ENCODE measurements around the gene ATP6V1C2. TPM values are rescaled to one million over a fixed set of nuclear protein-coding genes. Genes with fewer than 3 reads are reported as not detected.

The ATP6V1C2 gene
- total RNA-seq, 2 experiments from 2014 or later, result not detected

DNA sequence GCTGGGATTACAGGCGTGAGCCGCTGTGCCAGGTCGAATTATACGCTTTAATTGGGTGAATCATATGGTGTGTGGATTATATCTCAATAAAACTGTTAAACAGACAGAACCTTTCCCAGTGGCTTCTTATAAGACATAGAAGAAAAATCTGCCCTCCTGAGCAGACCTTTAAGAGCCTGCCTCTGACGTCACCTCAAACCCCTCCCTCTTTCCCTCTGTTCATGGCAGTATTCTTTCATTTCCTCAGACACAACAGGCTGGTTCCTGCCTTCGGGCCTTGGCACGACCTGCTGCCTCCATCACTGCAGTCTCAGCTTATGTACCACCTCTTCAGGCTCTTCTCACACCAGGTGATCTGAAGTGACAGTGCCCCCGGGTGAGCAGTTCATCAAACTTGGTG is 105.2 kb downstream of the ATP6V1C2 start:
- H3K27ac Mint-ChIP-seq, result no peak overlapping the region
- CTCF ChIA-PET, result no interaction called here
- no peaks in the 10 kb centered on the region for H3K36me3 Mint-ChIP-seq
- no peaks in the 10 kb centered on the region for H3K4me1 Mint-ChIP-seq (ENCODE audit: low read depth)
- intact Hi-C loops (cut with micrococcal nuclease), result no loop called here
- H3K27me3 Mint-ChIP-seq, result peaks cover 12% of the 10 kb centered on the region
- DNase-seq, result no peak
- POLR2A ChIA-PET, result no interaction called here
- H3K4me3 Mint-ChIP-seq, result no peak overlapping the region
- no peaks in the 10 kb centered on the region for H3K9me3 Mint-ChIP-seq

DNA sequence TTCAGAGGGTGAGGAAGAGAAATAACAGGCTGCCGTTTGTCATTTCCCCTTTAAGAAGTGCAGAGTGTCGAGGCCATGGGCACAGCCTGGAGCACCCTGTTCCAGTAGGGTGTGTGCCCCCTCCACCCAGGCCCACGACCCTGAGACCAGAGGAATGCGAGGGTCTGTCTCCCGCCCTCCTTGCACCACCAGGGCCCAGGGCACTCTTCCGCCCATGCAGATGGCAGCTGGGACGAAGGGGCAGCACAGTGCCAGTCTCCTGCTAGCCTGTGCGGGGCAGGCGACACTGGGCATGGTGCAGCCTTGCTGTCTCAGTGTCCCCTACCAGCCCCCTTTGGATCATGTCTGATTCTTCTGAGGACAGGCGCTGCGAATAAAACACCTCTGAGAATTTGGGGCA is 106.9 kb downstream of the ATP6V1C2 start:
- no peaks in the 10 kb centered on the region for H3K9me3 Mint-ChIP-seq
- H3K4me1 Mint-ChIP-seq (ENCODE audit: low read depth), result peaks cover 3% of the 10 kb centered on the region
- CTCF ChIA-PET, result interaction anchor here (8.1 kb wide), 1 partner anchor 296 kb away, joined by 173 read pairs; no protein-coding TSS in a partner anchor
- POLR2A ChIA-PET, result no interaction called here
- H3K36me3 Mint-ChIP-seq, result no peaks in the 10 kb centered on the region
- intact Hi-C loops (cut with micrococcal nuclease), result no loop called here
- peaks cover 16% of the 10 kb centered on the region for H3K27me3 Mint-ChIP-seq
- H3K27ac Mint-ChIP-seq, result no peak overlapping the region
- H3K4me3 Mint-ChIP-seq, result no peak overlapping the region
- no peak for DNase-seq

DNA sequence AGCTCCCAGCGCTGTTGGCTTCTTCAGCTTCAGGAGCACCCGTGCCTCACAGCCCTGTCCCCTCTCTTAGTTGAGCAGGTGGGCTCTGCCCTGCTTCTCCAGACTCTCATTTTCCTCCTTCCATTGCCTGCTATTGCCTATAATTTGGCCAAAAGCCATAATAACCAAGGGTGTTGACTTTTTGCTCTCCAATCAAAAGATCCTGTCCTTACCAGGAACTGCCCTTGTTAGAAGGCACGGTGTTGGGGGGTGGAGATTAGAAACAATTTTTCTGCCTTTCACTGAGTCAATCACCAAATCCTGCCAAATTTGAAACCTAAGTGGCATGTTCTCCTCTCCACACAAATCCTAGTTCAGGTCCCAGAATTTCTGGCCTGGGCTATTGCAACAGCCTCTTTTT is 107.9 kb downstream of the ATP6V1C2 start:
- no peaks in the 10 kb centered on the region for H3K36me3 Mint-ChIP-seq
- H3K9me3 Mint-ChIP-seq, result no peaks in the 10 kb centered on the region
- ChIA-PET CTCF (interaction anchor here (1.4 to 8.1 kb wide), 2 partner anchors 9 to 295 kb away, joined by 4 to 173 read pairs; no protein-coding TSS in a partner anchor), POLR2A (no interaction called here)
- H3K4me3 Mint-ChIP-seq, result no peak overlapping the region
- no peak overlapping the region for H3K27ac Mint-ChIP-seq
- H3K27me3 Mint-ChIP-seq, result peaks cover 15% of the 10 kb centered on the region
- intact Hi-C loops (cut with micrococcal nuclease), result no loop called here
- peaks cover 3% of the 10 kb centered on the region for H3K4me1 Mint-ChIP-seq (ENCODE audit: low read depth)
- DNase-seq, result no peak

DNA sequence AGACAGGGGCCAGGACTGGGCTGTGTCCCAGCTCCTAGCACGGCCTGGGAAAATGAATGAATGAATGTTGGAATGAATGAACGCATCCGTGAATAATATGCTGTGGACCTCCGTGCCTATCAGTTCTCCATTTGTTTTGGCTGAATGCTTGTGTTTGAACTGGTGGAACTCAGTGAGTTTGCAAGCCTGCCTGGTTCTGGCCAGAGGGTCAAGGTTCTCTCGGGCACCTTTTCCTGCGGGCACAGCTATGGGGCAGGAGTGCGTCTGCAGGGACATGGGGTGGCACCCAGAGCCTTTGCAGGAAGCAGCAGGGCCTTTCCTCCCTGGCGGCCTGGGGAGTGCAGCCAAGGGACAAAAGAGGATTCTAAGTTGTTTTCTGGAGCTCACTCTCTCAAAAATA is 108.8 kb downstream of the ATP6V1C2 start:
- H3K4me1 Mint-ChIP-seq (ENCODE audit: low read depth), result peaks cover 3% of the 10 kb centered on the region
- no peak for DNase-seq
- H3K27me3 Mint-ChIP-seq, result peaks cover 15% of the 10 kb centered on the region
- H3K9me3 Mint-ChIP-seq, result no peaks in the 10 kb centered on the region
- intact Hi-C loops (cut with micrococcal nuclease), result loop anchor here (10.0 kb wide), 2 partner anchors 635 to 855 kb away; partner anchors contain the start of gene E2F6
- H3K36me3 Mint-ChIP-seq, result no peaks in the 10 kb centered on the region
- no peak overlapping the region for H3K4me3 Mint-ChIP-seq
- no peak overlapping the region for H3K27ac Mint-ChIP-seq
- ChIA-PET POLR2A (no interaction called here), CTCF (interaction anchor here (1.0 to 8.1 kb wide), 7 partner anchors 9 to 755 kb away, joined by 3 to 173 read pairs (median 7); no protein-coding TSS in a partner anchor)

- ChIA-PET CTCF (interaction anchor here (0.6 to 8.1 kb wide), 10 partner anchors 8 to 754 kb away, joined by 3 to 173 read pairs (median 8); no protein-coding TSS in a partner anchor), POLR2A (no interaction called here)
- intact Hi-C loops (cut with micrococcal nuclease), result loop anchor here (10.0 kb wide), 2 partner anchors 634 to 854 kb away; partner anchors contain the start of gene E2F6
These were observed 109.4 kb downstream of the ATP6V1C2 start for GRCh38 chr2:10830641-10831399.

DNA sequence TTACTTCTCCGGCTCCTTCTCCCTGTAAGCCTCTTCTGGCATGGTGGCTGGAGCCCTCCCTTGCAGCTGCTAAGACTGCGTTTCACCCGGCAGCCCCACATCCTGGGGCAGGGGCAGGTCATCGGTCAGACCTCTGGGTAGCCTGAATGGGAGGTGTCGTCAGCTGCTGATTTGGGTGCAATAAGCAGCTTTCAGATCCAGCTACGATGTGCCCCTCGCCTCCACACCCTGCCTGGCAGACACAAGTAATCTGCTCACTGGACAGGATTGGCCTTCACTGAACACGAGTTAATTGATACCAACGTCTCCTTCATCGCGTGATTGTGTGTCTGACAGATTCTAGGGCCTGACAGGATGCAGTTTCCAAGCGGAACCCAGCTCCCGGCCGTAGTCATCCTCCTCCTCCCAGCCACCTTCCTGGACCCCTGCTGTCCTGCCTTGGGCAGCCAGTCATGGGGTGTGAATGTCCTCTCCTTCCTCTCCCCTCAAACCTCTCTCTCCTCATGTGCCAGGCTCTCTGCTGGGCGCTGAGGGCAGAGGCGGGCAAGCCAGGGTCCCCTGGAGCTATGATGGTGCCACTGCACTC is 110.1 kb downstream of the ATP6V1C2 start:
- Mint-ChIP-seq H3K4me1 (ENCODE audit: low read depth) (peaks cover 3% of the 10 kb centered on the region), H3K36me3 (no peaks in the 10 kb centered on the region), H3K27ac (no peak overlapping the region), H3K27me3 (peaks cover 15% of the 10 kb centered on the region), H3K4me3 (no peak overlapping the region), H3K9me3 (no peaks in the 10 kb centered on the region)
- ChIA-PET POLR2A (no interaction called here), CTCF (interaction anchor here (0.6 to 8.1 kb wide), 18 partner anchors 9 to 754 kb away, joined by 3 to 173 read pairs (median 8); partner anchors contain the start of genes KCNF1 and PDIA6)
- intact Hi-C loops (cut with micrococcal nuclease), result loop anchor here (10.0 kb wide), 2 partner anchors 633 to 853 kb away; partner anchors contain the start of gene E2F6
- DNase-seq, result no peak

More at GRCh38 chr2:10830641-10831399, 109.4 kb downstream of the ATP6V1C2 start:
- Mint-ChIP-seq H3K27me3 (peaks cover 15% of the 10 kb centered on the region), H3K36me3 (no peaks in the 10 kb centered on the region), H3K9me3 (no peaks in the 10 kb centered on the region), H3K4me3 (no peak overlapping the region), H3K27ac (no peak overlapping the region), H3K4me1 (ENCODE audit: low read depth) (peaks cover 3% of the 10 kb centered on the region)
- no peak for DNase-seq

DNA sequence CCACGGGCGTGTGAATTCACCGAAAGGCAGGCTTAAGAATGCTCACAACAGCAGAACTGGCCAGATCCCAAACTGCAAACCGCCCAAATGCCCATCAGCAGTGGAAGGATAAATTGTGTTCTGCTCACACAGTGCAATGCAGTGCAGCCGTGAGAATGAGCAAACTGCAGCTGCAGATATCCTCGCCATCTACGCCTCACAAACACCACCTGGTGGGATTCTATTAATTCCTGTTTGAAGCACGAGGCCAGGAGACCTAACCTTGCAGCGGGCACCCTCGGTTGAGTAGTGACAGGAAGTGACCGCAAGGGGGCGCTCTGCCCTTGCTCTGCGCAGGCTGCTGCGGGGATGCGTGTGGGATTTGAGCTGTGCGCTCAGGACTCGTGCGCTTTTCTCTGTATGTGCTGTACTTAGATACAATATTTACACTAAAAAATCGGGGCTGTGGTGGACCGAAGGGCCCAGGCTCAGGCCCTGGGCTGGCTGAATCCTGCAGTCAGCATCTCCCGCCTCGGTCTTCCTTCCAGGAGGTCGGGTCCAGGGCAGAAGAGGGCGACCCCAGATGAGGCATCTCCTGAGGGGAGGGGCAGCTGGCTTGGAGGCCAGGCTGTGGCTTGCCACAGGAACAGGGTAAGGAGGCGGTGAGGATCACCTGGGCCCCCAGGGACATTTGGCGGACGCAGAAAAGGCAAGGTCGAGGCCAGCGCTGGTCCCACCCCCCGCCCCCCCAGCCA is 110.9 kb downstream of the ATP6V1C2 start:
- peak; percentile 89 for DNase-seq
- intact Hi-C loops (cut with micrococcal nuclease), result loop anchor here (1.0 to 10.0 kb wide), 5 partner anchors 42 to 852 kb away; partner anchors contain the start of gene E2F6
- no peak overlapping the region for H3K27ac Mint-ChIP-seq
- POLR2A ChIA-PET, result no interaction called here
- no peaks in the 10 kb centered on the region for H3K36me3 Mint-ChIP-seq
- peaks cover 12% of the 10 kb centered on the region for H3K27me3 Mint-ChIP-seq
- peaks cover 3% of the 10 kb centered on the region for H3K4me1 Mint-ChIP-seq (ENCODE audit: low read depth)
- CTCF ChIA-PET, result interaction anchor here (0.5 to 8.1 kb wide), 55 partner anchors 8 to 753 kb away, joined by 3 to 173 read pairs (median 4); partner anchors contain the start of genes KCNF1 and PDIA6
- H3K9me3 Mint-ChIP-seq, result no peaks in the 10 kb centered on the region
- H3K4me3 Mint-ChIP-seq, result no peak overlapping the region

DNA sequence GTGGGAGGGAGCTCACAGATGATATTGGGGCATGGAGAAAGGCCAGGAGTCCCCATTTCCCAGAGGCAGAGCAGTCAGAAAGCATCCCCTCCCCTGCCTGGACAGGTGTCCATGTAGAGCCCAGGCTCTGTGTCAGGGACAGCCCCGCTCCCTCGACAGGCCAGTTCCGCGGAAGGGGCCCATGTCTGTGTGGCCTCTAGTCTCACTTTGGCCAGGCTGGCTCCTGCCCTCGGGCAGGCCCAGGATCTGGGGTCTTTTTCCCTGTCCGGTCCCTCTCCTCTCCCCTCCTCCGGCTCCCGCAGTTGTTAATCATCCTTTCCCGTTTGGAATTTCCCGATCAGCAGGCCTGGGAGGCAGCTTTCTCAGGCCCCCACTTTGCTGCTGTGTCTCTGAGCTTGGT is 111.6 kb downstream of the ATP6V1C2 start:
- H3K4me3 Mint-ChIP-seq, result no peak overlapping the region
- H3K36me3 Mint-ChIP-seq, result no peaks in the 10 kb centered on the region
- no peak for DNase-seq
- ChIA-PET CTCF (interaction anchor here (0.5 to 8.1 kb wide), 54 partner anchors 9 to 752 kb away, joined by 3 to 173 read pairs (median 4); partner anchors contain the start of genes KCNF1 and PDIA6), POLR2A (no interaction called here)
- peaks cover 3% of the 10 kb centered on the region for H3K4me1 Mint-ChIP-seq (ENCODE audit: low read depth)
- no peak overlapping the region for H3K27ac Mint-ChIP-seq
- H3K27me3 Mint-ChIP-seq, result peaks cover 12% of the 10 kb centered on the region
- H3K9me3 Mint-ChIP-seq, result no peaks in the 10 kb centered on the region
- intact Hi-C loops (cut with micrococcal nuclease), result loop anchor here (2.0 to 10.0 kb wide), 3 partner anchors 42 to 852 kb away; partner anchors contain the start of gene E2F6

DNA sequence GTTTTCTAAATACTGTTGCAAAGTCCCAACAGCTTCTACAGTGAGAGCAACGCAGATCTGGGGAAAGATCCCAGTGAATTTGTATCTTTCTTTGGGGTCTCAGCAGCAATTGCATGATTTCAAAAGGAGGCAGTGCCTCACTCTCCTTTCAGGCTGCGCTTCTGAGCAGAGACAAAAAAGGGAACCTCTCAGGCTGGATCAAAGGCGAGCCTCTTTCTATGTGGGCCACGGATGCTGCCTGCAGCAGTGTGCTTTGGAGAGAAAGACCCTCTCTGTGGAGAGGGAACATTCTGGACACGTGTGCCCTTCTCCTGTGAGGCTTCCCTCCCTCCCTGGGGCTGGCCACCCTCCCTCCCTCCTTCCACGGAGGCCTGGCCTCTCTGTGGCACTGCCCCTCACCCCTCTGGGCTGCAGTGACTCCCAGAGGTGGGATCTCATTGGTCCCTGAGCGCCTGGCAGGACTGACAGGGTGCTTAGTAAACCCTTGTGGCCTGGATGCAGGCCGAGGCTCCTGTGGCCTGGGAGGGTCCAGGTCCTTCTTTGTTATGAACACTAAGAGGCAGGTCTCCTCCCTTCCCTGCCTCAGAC is 112.7 kb downstream of the ATP6V1C2 start:
- peaks cover 3% of the 10 kb centered on the region for H3K4me1 Mint-ChIP-seq (ENCODE audit: low read depth)
- POLR2A ChIA-PET, result no interaction called here
- no peak overlapping the region for H3K4me3 Mint-ChIP-seq
- CTCF ChIA-PET, result interaction anchor here (1.8 to 8.1 kb wide), 3 partner anchors 290 to 750 kb away, joined by 4 to 173 read pairs (median 108); a partner anchor contains a TSS
- H3K9me3 Mint-ChIP-seq, result no peaks in the 10 kb centered on the region
- no peak overlapping the region for H3K27ac Mint-ChIP-seq
- DNase-seq, result no peak
- H3K36me3 Mint-ChIP-seq, result no peaks in the 10 kb centered on the region
- intact Hi-C loops (cut with micrococcal nuclease), result loop anchor here (10.0 kb wide), 2 partner anchors 631 to 851 kb away; partner anchors contain the start of gene E2F6
- peaks cover 12% of the 10 kb centered on the region for H3K27me3 Mint-ChIP-seq
